Activated CD4-positive, alpha-beta T cell treated with anti-CD3 and anti-CD28 coated beads, Interleukin-2, Interleukin-4, amounts not matched to agents 100 ng/mL and 50 ng/mL, durations not matched to agents 16 hours and 8 hours (primary cell): ENCODE results near the gene PDE8B.
"Not testable (repeated sequence)": the region's sequence is repeated elsewhere in the genome, so short reads cannot be mapped to it uniquely, and the experiment has no call there.

ENCODE experiments used
- DNase-seq: peaks from one replicate; pipeline ENCODE4 v3.0.0-alpha.2; 2020; ENCODE audit warnings: low spot score

The PDE8B gene

DNA sequence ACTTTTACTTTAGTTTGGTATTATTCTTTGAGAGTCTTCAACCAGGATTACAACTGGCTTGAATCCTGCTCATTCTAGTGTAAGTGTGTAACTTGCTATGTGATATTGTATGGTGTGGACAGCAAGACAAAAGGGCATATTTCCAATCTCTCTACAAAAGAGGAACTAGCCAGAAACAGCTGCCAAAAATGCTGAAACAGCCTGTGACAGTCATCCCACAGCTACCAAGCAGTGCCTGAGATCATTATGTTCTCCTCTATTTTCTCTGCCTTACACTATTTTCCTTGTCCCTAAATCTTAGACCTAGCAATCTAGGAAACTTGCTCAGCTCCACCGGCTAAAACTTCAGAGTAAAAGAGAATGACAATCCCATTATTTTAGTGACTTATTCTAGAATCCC lies 238.8 kb downstream of the PDE8B start:
- no peak for DNase-seq

DNA sequence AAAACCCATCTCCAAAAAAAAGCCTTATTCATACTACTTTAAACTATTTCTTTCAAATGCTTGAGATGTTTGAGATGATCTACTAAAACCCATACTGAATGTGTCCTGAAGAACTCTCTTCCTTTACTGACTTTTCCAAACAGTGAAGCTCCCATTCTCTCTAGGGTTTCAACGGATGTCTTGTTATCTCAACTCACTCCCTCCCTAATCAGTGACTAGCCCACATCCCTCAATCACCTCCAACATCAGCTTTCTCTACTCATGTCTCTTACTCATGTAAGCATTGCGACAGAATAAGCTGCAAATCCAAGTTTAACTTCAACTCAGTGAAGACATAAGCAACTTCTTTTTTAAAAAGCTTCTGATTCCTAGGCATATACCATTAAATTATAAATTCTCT lies 239.5 kb downstream of the PDE8B start:
- no peak for DNase-seq

DNA sequence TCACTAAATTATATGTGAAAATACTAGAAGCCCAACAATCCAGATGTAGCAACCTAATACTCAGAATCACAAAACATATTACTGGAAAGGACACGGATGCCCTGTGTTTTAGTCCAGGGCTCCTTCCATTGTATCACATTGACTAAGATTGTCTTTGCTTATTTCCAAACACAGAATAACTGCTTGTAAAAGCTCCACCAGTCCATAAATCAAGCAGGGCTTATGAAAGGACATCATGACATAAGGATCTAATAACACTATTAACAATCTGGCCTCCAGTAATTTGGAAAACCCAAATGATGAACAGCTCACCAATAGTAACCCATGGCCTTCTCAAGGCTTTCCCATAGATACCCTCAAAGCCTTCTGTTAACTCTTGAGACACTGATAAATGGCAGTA lies 241.9 kb downstream of the PDE8B start:
- DNase-seq, result no peak

DNA sequence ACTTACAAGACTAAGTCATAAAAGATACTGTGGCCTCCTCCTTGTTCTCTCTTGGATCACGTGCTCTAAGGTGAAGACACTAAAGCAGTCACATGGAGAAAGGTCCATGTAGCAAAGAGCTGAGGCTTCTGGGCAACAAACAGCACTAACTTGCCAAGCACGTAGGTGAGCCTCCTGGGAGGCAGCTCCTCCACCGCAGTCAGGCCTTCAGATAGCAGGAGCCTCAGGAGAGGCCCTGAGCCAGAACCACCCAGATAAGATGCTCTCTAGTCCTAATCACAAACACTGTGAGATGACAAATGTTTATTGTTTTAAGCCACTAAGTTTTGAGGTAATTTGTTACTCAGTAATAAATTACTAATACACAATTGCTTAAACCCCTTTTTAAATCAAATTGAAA lies 243.6 kb downstream of the PDE8B start:
- DNase-seq, result no peak

DNA sequence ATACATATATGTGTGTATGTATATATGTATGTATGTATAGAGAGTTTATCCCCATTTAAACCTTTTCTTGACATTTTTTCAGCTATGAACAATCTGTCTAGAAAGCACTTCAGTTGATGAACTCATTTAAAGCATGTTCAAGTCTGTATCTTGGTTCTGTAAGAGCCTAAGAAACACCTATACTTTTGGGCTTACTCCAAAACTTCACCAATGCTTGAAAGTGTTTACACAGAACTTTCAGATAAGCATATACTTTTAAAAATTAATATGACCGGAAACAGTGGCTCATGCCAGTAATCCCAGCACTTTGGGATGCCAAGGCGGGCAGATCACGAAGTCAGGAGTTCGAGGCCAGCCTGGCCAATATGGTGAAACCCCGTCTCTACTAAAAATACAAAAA lies 250.8 kb downstream of the PDE8B start:
- DNase-seq, result no peak

DNA sequence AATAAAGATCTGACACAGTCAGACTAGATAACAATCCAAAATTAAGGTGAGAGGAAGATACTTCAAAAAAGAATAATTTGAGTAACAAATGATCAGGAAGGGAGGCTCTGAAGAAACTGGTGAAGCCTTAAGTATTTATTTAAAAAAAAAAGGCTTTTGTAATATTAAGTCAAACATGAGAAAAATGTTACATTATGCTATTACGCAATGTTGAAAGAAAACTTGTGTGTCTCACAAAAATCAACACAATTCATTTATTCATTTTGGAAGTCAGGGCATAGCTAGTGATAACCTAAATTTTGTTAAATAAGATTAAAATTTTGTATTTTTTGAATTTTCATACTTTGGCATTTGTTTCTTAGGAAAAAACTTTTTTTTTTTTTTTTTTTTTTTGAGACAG lies 253.4 kb downstream of the PDE8B start:
- no peak for DNase-seq

DNA sequence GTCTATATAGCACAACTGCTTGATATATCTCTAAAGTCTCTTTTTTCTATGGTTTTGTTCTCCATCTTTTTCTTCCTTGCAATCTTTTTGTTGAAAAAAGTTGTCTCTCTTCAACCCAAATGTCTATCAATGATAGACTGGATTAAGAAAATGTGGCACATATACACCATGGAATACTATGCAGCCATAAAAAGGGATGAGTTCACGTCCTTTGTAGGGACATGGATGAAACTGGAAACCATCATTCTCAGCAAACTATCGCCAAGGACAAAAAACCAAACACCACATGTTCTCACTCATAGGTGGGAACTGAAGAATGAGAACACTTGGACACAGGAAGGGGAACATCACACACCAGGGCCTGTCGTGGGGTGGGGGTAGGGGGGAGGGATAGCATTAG lies 258.4 kb downstream of the PDE8B start:
- DNase-seq, result not testable (repeated sequence)

DNA sequence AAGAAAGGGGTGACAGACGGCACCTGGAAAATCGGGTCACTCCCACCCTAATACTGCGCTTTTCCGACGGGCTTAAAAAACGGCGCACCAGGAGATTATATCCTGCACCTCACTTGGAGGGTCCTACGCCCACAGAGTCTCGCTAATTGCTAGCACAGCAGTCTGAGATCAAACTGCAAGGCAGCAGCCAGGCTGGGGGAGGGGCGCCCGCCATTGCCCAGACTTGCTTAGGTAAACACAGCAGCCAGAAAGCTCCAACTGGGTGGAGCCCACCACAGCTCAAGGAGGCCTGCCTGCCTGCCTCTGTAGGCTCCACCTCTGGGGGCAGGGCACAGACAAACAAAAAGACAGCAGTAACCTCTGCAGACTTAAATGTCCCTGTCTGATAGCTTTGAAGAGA lies 264.6 kb downstream of the PDE8B start:
- not testable (repeated sequence) for DNase-seq
